IPS DF 6.9 (cell line): ENCODE results near the gene DENND2D.

Experiments
- DNase-seq: peaks from one replicate; pipeline ENCODE4 v3.0.0-alpha.2; 2013; ENCODE audit warnings: low read depth, low spot score
- H3K27ac ChIP-seq: one replicate; pipeline ENCODE4 v1.5.1; 2013; ENCODE audit warnings: low read length, control low read depth
- H3K27me3 ChIP-seq: 2 replicates; pipeline ENCODE4 v1.6.1; 2013; ENCODE audit warnings: mild to moderate bottlenecking, low read length; ENCODE audit not compliant: control insufficient read depth, insufficient read depth
- H3K36me3 ChIP-seq: 2 replicates; pipeline ENCODE4 v1.6.1; 2013; ENCODE audit warnings: low read length; ENCODE audit not compliant: control insufficient read depth, insufficient read depth
- H3K4me1 ChIP-seq: 2 replicates; pipeline ENCODE4 v1.6.1; 2013; ENCODE audit warnings: low read length; ENCODE audit not compliant: control insufficient read depth, insufficient read depth
- H3K4me3 ChIP-seq: 2 replicates; pipeline ENCODE4 v1.5.1; 2013; ENCODE audit warnings: mild to moderate bottlenecking, low read length
- H3K9me3 ChIP-seq: 2 replicates; pipeline ENCODE4 v1.6.1; 2013; ENCODE audit warnings: low read length, inconsistent platforms; ENCODE audit not compliant: control insufficient read depth, insufficient read depth
- WGBS: extraction: QIAGEN DNeasy Blood & Tissue Kit; methylation state at CpG from one replicate; pipeline ENCODE4 v1.1.7; 2013; ENCODE audit warnings: mixed read lengths, missing lambda C conversion rate; ENCODE audit not compliant: insufficient read length, insufficient coverage; 5-methylcytosine and 5-hydroxymethylcytosine counted together

Gene DENND2D

GRCh38 chr1:111199881-111200801, at the start of gene DENND2D:
Gene DENND2D, minus strand, starts transcription at chr1:111200646. Its CDS starts 187 bp downstream, at chr1:111200459.
- H3K4me3 ChIP-seq = no peak within 1 kb of the TSS
- H3K27me3 ChIP-seq = no peaks in the 10 kb centered on the region
- DNase-seq = no peak
- no CpG with 5 or more reads among the region's 17 CpGs for WGBS
- H3K9me3 ChIP-seq = no peaks in the 10 kb centered on the region
- H3K36me3 ChIP-seq = no peaks in the 10 kb centered on the region
- H3K4me1 ChIP-seq = no peaks in the 10 kb centered on the region; the same call in 1 of the 2 replicates
- H3K27ac ChIP-seq = no peak within 1 kb of the TSS

- H3K27me3 ChIP-seq = no peaks in the 10 kb centered on the region
- WGBS = no CpG with 5 or more reads among the region's 4 CpGs
- no peak overlapping the region for H3K27ac ChIP-seq
- no peaks in the 10 kb centered on the region for H3K9me3 ChIP-seq
- H3K36me3 ChIP-seq = no peaks in the 10 kb centered on the region
- H3K4me3 ChIP-seq = no peak overlapping the region
- DNase-seq = no peak
- H3K4me1 ChIP-seq = no peaks in the 10 kb centered on the region
Observed at GRCh38 chr1:111249960-111250359, 49.5 kb upstream of the DENND2D start.

- H3K27me3 ChIP-seq = no peaks in the 10 kb centered on the region
- H3K4me1 ChIP-seq = no peaks in the 10 kb centered on the region
- no peak overlapping the region for H3K4me3 ChIP-seq
- WGBS = no CpG with 5 or more reads among the region's 5 CpGs
- no peaks in the 10 kb centered on the region for H3K9me3 ChIP-seq
- no peak for DNase-seq
- no peak overlapping the region for H3K27ac ChIP-seq
- no peaks in the 10 kb centered on the region for H3K36me3 ChIP-seq
Observed at GRCh38 chr1:111247125-111247838, 46.8 kb upstream of the DENND2D start.

- no peaks in the 10 kb centered on the region for H3K4me1 ChIP-seq
- no CpG with 5 or more reads among the region's 4 CpGs for WGBS
- H3K36me3 ChIP-seq = no peaks in the 10 kb centered on the region
- no peak overlapping the region for H3K4me3 ChIP-seq
- DNase-seq = no peak
- H3K27me3 ChIP-seq = no peaks in the 10 kb centered on the region
- H3K27ac ChIP-seq = no peak overlapping the region
- no peaks in the 10 kb centered on the region for H3K9me3 ChIP-seq
Observed at GRCh38 chr1:111242805-111243523, 42.5 kb upstream of the DENND2D start.

GRCh38 chr1:111241797-111242196, 41.4 kb upstream of the DENND2D start:
- Histone ChIP-seq H3K27me3 (no peaks in the 10 kb centered on the region), H3K4me1 (no peaks in the 10 kb centered on the region)
- no CpG with 5 or more reads among the region's 2 CpGs for WGBS

GRCh38 chr1:111238056-111238795, 37.8 kb upstream of the DENND2D start:
- H3K9me3 ChIP-seq = no peaks in the 10 kb centered on the region
- H3K27me3 ChIP-seq = no peaks in the 10 kb centered on the region
- H3K27ac ChIP-seq = no peak overlapping the region
- DNase-seq = no peak
- H3K36me3 ChIP-seq = no peaks in the 10 kb centered on the region
- no CpG with 5 or more reads among the region's 5 CpGs for WGBS
- no peaks in the 10 kb centered on the region for H3K4me1 ChIP-seq
- H3K4me3 ChIP-seq = no peak overlapping the region

More at GRCh38 chr1:111241797-111242196, 41.4 kb upstream of the DENND2D start:
- H3K4me3 ChIP-seq = no peak overlapping the region
- no peak overlapping the region for H3K27ac ChIP-seq
- no peaks in the 10 kb centered on the region for H3K9me3 ChIP-seq
- DNase-seq = no peak
- no peaks in the 10 kb centered on the region for H3K36me3 ChIP-seq

- no peaks in the 10 kb centered on the region for H3K36me3 ChIP-seq
- H3K4me1 ChIP-seq = no peaks in the 10 kb centered on the region
- no peaks in the 10 kb centered on the region for H3K9me3 ChIP-seq
- H3K4me3 ChIP-seq = no peak overlapping the region
- H3K27me3 ChIP-seq = no peaks in the 10 kb centered on the region
- H3K27ac ChIP-seq = no peak overlapping the region
- no peak for DNase-seq
- no CpG with 5 or more reads among the region's 3 CpGs for WGBS
Observed at GRCh38 chr1:111236806-111237205, 36.4 kb upstream of the DENND2D start.

- Histone ChIP-seq H3K9me3 (no peaks in the 10 kb centered on the region), H3K4me3 (no peak overlapping the region), H3K27me3 (no peaks in the 10 kb centered on the region), H3K27ac (no peak overlapping the region), H3K36me3 (no peaks in the 10 kb centered on the region), H3K4me1 (no peaks in the 10 kb centered on the region)
- no peak for DNase-seq
- no CpG with 5 or more reads among the region's 1 CpG for WGBS
Observed at GRCh38 chr1:111236379-111236778, 35.9 kb upstream of the DENND2D start.

- Histone ChIP-seq H3K4me3 (no peak overlapping the region), H3K27ac (no peak overlapping the region), H3K36me3 (no peaks in the 10 kb centered on the region), H3K4me1 (no peaks in the 10 kb centered on the region), H3K9me3 (no peaks in the 10 kb centered on the region), H3K27me3 (no peaks in the 10 kb centered on the region)
- WGBS = no CpG with 5 or more reads among the region's 3 CpGs
- no peak for DNase-seq
Observed at GRCh38 chr1:111234866-111235265, 34.4 kb upstream of the DENND2D start.

- H3K9me3 ChIP-seq = no peaks in the 10 kb centered on the region
- H3K4me3 ChIP-seq = no peak overlapping the region
- H3K27ac ChIP-seq = no peak overlapping the region
- DNase-seq = no peak
- WGBS = no CpG with 5 or more reads among the region's 4 CpGs
- no peaks in the 10 kb centered on the region for H3K4me1 ChIP-seq
- H3K27me3 ChIP-seq = no peaks in the 10 kb centered on the region
- H3K36me3 ChIP-seq = no peaks in the 10 kb centered on the region
Observed at GRCh38 chr1:111234258-111234657, 33.8 kb upstream of the DENND2D start.
